GM18861 (cell line): ENCODE measurements around the gene CAPN5.

Experiments
- ATAC-seq: cut with Tn5 transposase; IDR thresholded peaks from one replicate; pipeline ENCODE4 v1.9.1; 2021; ENCODE audit not compliant: unreplicated experiment

CAPN5 gene

GRCh38 chr11:77129069-77129841 lies 62.5 kb downstream of the CAPN5 start:
- no peak for ATAC-seq

GRCh38 chr11:77129842-77130756 lies 63.3 kb downstream of the CAPN5 start:
- ATAC-seq, result no peak

DNA sequence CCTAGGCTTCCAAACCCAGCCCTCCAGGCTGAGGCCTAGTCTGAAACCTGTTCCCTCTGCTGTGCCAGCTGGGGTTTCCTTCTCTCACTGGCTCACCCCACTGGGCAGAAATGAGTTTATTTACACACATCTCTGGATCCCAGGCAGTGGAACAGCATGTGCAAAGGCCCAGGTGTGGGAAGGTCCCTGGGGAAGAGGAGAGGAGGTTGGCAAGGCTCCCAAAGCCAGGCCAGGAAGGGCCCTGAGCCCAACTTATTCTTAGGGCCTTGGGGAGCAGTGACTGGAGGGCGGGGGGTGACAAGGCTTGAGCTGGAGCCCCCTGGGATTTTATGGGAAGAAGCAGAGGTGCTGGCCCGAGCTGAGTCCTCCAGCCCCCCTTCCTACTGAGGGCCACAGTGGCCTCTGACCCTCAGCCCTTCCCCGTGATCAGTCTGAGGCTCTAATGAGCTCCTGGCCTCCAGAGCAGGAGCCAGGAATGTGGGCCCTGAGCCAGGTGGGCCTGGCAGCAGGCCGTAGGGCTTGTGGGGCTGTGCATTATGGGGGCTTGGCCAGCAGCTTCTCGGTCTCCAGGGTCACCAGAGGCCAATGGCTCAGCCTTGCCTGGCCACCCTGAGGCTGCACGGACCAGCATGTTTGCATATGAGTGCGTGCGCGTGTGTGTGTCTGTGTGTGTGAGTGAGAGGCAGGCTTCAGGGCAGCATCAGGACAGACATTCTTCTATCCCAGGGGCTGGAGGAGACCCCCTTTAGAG lies 64.2 kb downstream of the CAPN5 start:
- ATAC-seq, result no peak

GRCh38 chr11:77131560-77131959 lies 64.8 kb downstream of the CAPN5 start:
- ATAC-seq, result no peak

GRCh38 chr11:77135069-77135468 lies 68.3 kb downstream of the CAPN5 start:
- no peak for ATAC-seq

- no peak for ATAC-seq
Measured at GRCh38 chr11:77136074-77136473, 69.3 kb downstream of the CAPN5 start.

DNA sequence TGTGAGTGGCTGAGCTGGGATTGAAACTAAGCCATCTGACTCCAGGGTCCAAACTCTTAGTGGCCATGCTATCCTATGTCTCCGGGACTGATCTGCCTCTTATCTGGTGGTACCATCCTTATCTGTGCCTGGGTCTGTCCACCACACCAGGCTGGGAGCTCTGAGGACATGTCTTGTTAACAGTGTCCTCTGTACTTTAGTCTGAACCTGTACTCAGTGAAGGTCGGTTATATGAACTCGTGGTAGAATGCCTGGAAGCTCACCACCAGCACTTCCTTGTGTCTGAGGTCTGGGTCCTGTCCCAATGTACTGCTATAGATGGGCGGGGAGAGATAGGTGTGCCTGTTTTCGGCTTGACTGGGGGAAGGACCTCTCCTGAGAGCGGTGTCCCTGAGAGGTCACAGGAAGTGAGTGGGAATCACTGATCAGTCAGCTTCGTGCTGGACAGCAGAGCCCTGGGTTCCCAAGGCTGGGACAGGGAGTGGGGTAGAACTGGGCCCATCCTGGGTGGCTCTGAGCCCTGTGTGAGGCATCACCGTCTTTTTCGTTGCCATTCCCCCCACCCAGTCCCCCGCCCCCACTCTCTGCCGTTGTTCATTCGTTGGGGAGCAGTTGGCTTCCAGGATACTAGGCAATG lies 70.1 kb downstream of the CAPN5 start:
- no peak for ATAC-seq

DNA sequence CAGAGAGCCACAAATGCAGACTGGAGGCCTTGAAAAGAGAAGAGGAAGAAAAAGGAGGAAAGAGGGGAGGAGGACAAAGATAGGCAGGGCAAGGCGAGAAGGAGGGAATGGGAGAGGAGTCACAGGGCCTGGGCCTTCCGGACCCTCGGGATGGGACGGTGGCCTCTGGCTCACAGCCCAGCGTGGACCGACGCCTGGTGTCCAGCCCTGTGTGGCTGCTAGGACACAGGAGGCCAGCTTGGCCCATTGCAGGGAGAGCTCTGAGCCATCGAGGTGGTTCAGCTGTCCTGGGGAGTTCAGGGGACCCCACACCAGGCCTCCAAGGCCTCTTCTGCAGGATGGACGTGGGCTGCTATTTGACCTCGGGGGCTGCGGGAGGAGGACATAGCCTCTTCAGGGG lies 70.7 kb downstream of the CAPN5 start:
- no peak for ATAC-seq

GRCh38 chr11:77138106-77138649 lies 71.4 kb downstream of the CAPN5 start:
- no peak for ATAC-seq

GRCh38 chr11:77139201-77139600 lies 72.4 kb downstream of the CAPN5 start:
- no peak for ATAC-seq

GRCh38 chr11:77140231-77140851 lies 73.6 kb downstream of the CAPN5 start:
- ATAC-seq, result no peak

DNA sequence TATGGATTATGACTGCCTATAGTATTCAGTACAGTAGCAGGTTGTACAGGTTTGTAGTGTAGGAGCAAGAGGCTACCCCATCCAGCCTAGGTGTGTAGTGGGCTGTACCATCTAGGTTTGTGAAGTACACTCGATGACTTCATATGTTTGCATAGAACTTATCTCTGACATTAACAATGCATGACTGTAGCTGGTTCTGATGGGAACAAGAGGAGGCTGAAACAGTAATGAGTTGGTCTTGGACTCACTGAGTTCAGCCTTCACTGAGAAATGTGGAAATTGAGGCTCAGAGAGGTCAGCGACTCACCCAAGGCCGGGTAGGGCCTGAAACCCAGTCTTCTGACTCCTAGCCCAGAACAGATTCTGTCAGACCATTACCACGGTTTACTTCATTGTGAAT lies 74.3 kb downstream of the CAPN5 start:
- ATAC-seq, result no peak

DNA sequence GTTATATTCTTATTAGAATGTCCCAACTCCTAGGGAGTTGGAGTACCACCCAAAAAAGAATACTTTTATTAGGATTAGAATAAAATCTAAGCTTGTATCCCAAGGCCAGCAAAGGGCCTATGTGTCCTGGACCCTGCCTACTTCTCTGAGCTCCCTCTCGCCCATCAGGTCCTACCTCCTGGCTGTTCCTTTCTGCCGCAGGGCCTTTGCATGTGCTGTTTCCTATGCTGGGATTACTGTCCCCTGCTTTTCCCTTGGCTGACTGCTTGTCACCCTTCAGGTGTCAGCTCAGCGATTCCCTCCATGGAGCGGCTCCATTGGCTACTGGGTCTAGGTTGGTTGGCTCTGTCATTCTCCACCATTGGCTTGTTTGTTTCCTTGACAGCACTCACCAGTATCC lies 74.7 kb downstream of the CAPN5 start:
- no peak for ATAC-seq

DNA sequence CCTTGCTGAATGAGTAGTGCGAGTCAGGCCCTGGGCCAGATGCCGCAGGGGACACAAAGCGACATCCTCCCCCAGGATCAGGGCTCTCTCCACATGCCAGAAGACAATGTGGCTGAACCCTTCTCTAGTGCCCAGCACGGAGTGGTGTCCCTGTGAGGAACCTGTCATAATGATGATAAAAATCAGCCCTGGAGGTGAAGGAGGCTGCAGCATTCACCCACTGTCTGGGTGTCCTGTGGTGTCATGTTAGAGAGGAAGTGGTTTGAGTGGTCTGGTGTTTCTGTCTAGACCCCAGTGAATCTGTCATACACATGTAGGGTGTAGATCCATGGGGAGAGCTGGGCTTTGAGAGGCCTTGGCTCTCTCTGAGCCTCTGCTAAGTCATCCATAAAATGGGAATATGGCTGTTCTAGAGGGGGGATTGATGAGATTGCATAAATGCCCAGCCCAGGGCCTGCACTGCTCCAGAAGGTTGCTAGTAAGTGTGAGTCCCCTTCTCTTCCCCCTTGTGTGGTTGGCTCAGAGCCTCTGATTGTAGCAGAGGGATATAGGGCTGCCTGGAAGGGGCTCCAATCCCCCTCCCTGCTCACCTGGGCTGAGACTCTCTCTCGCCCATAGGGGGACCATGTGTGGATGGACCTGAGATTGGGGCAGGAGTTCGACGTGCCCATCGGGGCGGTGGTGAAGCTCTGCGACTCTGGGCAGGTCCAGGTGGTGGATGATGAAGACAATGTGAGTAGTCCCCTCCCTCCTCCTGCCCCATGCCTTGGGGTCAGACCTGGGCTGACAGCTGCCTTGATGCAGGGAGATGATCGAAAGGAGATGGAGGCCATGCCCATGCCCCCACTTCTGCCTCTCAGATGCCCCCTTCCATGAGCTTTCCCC lies 75.6 kb downstream of the CAPN5 start:
- no peak for ATAC-seq

- no peak for ATAC-seq
Measured at GRCh38 chr11:77143405-77144020, 76.7 kb downstream of the CAPN5 start.

GRCh38 chr11:77144196-77144856 lies 77.6 kb downstream of the CAPN5 start:
- ATAC-seq, result no peak

GRCh38 chr11:77144857-77145428 lies 78.2 kb downstream of the CAPN5 start:
- no peak for ATAC-seq
